GM19468 (cell line): ENCODE data around the gene COMTD1.

Source experiments
- ATAC-seq: cut with Tn5 transposase; IDR thresholded peaks from one replicate; pipeline ENCODE4 v1.9.1; 2021; ENCODE audit warnings: mild to moderate bottlenecking, moderate library complexity, moderate number of reproducible peaks; ENCODE audit not compliant: unreplicated experiment; ENCODE audit errors: extremely low read depth

COMTD1 gene

GRCh38 chr10:75246506-75246905, 10.7 kb upstream of the COMTD1 start:
- no peak for ATAC-seq

DNA sequence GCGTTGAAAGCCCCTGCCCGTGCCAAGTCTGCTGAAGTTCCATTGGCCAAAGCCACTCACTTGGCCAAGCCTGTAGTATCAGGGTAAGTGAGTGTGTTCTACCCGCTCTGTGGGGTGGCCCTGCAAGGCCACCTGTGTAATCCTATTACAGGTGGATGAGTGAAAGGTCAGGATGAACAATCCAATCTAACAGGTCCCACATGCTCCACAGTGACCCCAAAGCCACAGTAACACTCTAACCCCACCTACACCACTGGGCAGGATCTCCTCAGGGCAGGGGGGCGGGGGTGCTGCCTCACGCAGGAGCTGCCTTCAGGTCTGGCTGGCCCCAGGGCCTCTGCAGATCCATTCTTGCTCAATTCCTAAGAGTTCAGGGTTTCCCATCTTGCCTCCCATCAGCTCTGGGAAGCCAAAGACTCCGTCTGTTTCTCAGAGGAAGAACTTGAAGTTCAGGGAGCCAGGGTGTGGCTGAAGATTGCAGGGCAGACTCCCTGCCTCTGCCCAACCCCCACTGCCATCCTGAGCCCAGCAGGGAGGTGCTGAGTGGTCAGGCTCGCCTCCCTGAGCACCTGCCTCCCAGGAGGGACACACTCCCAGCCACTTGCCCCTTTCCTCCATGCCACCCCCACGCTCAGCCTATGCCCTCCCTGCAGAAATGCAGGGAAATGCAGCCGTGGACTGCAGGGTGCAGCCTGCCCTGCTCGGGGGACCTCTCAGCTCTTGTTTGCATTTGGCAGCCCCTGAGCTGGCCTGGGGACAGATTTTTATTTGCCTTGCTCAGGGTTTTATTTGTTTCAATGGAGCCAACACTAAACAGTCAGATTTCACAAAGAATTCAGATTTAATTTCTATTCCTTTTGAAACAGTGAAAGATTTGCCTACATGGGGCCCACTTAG, 9.8 kb upstream of the COMTD1 start:
- ATAC-seq: no peak

DNA sequence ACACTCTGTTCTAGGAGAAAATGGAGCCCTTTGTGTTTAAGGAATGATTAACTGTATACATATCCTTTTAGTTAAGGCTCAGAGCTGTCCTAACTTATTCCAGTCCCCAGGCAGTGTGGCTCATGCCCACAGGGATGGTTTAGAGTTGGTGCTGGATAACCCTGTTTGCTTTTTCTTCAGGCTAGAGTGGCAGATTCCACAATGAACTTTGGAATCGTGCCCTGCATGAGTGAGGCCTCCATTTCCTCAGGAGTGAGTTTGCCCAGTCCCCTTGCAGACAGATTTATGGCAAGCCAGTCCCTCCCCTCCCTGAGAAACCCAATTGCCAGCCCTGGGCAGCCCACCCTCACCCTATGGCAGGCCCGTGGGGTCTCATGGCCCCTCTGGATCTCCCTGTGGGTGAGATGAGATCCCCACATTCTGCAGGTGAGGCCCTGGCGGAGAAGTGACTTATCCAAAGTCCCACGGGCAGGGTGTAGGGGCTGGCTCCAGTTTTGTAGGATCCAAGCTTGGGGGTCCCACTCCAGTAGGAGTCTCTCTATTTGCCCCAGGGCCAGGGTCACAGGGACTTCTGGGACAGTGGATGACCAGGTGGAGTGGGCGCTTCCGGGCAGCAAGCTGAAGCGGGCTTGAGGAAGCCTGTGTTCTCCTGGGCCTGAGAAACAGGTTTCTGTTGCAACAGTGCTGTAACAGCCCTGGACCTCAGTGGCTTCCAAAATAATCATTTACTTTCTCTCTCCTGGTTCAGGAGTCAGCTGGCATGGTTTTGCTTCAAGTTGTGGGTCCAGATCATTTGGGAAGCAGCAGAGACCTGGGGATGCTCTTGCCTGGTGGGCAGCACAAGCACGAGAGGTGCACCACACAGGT, 9.0 kb upstream of the COMTD1 start:
- no peak for ATAC-seq

DNA sequence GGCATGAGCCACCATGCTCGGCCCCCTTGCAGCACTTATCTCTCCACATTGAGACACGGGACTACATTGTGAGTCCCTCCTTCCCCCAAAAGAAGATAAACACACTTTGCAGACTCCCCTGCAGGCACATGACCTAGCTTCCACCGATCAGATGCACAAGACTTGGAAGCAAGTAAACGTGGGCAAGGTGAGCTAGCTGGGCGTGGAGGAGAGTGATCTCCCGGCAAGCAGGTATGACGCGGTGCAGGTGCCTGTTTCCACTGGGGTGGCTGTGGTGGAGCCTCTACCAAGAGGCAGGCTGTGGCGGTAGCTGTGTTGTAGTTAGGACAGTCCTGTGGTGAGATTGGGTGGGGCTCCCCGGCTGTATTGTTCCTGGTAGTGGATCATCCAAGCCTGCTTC, 7.7 kb upstream of the COMTD1 start:
- no peak for ATAC-seq

GRCh38 chr10:75240329-75241076, 4.7 kb upstream of the COMTD1 start:
- no peak for ATAC-seq

GRCh38 chr10:75239096-75239790, 3.5 kb upstream of the COMTD1 start:
- ATAC-seq: no peak

DNA sequence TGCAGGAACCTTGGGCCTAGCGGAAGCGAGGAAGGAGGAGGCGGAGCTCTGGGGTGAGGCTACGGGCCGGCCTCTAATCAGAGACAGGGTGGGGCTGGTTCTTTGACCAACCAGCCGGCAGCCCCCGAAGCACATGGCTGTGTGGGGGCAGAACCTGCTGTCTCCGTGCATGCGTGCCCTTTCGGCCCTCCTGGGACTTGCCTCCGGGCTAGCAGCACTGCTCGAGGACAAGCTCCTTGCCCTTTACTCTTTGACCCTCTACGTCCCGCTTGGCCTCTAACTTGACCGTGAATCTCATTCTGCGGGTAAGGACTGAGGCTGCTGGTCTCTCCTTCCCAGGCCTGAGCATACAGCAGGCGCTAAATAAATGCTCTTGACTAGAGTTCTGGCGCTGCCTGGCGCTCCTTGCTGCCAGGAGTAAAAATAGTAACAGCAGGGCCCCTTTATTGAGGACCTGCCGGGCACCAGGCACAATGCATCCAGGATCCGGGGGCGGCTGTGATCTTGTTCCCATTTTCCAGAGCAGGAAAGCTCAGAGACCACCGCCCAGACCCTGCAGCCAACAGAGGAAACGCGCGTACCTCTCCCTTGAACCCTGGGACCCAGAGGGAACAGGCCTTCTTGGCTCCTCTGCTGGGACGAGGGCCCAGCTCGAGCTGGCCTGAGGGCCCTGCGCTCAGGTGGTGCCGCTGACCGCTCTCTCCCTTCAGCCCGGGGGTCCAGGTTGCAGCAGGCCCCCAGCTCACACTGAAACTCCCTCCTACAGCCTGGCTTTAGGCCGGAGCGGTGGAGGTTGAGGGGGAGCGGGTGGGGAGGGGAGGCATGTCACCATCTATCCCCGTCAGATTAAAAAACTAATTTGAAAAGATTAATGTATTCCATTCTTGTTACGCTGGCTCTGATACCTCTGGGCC, 2.7 kb upstream of the COMTD1 start:
- no peak for ATAC-seq

DNA sequence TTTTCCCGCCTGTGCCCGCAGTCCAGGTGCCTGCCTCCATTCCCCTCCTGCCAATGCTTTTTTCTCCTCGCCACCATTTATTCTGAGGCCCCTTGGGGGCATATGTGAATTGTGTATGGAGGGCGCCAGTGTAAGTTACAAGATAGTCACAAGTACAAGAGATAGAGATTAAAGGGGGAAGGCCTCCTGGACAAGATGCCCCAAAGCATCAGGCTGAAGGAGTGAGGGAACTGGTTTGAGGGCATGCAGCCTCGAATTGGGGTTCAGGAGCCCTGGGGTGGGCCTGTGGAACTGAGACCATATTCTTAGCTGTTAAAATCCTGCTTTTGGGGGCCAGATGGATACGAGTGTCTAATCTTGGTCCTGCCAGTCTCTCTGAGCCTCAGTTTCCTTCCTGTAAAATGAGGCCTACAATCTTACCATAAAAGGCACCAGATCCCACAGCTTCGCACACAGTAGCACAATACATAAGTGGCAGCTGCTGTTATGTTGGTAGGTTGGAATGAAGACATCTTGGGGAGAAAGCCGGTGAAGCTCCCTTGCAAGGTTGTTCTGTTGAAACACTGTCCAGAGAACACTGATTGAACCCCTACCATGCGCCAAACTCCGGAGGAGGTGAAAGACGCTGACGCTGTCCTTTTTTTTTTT, 545 bp upstream of the COMTD1 start:
- no peak for ATAC-seq

DNA sequence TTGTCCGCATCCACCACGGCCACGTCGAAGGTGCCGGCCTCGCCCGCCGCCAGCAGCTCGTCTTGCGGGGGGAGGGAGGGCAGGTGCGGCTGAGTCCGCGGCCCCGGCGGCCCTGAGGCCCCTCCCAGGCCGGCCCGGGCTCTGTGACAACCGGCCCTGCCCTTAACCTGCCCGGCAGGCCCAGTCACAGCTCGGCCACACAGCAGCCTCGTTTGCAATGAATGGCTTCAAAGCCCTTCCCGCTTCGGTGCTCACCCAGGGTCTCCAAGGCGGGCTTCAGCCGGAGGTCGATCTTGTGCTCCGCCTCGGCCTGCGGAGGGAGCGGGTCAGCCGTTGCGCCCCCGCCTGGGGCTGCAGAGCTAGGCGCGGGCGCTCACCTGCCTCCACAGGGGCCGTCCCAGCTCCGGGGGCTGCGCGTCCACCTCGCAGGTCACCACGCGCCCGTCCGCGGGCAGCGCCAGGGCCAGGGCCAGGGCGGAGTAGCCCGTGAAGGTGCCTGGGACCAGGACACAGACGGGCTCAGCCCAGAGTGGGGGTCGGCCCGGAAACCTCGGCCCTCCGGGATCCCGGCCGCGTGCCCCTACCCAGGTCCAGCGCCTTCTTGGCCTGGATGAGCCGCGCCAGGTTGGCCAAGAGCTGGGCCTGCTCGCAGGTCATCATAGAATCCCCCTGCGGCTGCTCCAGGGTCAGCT, 928 bp downstream of the COMTD1 start:
- ATAC-seq: no peak

DNA sequence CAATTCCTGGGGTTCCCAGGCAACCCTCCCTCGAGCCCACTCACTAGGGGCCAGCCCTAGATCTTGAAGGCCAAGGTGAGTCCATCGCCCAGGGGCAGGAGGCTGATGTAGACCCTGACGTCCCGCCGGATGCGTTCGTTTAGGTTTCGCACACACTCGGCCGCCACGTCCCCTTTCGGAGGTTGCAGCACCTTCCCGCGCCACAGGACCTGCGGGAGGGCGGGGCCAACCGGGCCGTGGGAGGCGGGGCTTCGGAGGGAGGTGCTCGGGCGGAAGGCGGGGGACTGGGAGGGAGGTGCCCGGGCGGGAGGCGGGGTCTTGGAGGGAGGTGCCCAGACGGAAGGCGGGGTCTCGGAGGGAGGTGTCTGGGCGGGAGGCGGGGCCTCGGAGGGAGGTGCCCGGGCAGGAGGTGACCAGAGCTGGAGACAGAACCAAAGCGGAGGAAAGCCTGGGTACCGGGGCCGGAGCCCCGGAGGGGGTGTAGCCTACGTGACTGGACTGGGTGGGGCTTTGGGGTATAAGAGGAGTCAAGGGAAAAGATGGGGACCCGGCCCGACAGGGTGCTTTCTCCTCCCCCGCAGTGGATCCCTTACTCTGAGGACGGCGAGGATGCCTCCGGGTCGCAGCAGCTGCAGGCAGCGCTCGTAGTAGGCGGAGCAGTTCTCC, 1.6 kb downstream of the COMTD1 start:
- ATAC-seq: peak; percentile 13

- no peak for ATAC-seq
These were observed 2.2 kb downstream of the COMTD1 start for GRCh38 chr10:75233444-75234016.

- no peak for ATAC-seq
These were observed 3.8 kb downstream of the COMTD1 start for GRCh38 chr10:75231672-75232581.

DNA sequence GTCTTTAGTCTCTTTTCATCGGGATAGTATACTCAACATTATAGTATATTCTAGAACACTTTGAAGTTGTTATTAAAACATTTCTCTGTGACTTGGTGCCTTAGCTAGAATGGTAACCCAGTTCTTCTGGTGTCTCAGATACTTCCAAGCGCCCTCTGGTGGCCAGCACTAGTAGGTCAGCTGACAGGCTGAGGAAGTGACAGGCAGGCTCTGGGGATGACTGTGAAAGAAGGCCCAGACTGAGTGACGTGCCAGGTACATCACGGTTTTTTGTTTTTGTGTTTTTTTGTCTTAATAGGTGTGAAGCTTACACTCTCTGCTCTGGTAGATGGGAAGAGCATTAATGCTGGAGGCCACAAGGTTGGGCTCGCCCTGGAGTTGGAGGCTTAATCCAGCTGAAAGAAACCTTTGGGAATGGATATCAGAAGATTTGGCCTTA, 5.1 kb downstream of the COMTD1 start:
- peak; percentile 26 for ATAC-seq

- no peak for ATAC-seq
These were observed 5.8 kb downstream of the COMTD1 start for GRCh38 chr10:75229971-75230370.

GRCh38 chr10:75228834-75229233, 6.9 kb downstream of the COMTD1 start:
- ATAC-seq: no peak

DNA sequence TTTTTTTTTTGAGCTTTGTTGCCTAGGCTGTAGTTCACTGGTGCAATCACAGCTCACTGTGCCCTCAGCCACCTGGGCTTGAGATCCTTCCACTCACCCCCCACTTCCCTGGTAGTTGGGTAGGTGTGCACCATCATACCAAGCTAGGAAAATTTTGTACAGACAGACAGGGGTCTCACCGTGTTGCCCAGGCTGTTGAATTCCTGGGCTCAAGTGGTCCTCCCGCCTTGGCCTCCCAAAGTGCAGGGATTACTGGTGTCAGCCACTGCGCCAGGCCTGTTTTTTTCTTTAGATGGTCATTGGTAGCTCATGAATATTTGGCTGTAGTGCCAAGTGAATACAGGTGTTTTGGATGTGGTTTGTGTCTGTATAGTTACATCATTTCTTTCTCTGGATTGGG, 7.5 kb downstream of the COMTD1 start:
- no peak for ATAC-seq
